DMS153 treated with DMSO at 0.1 percent for 48 hours (cell line): Measurements from ENCODE around the gene PPP6R2.
"Not testable (repeated sequence)": the region's sequence is repeated elsewhere in the genome, so short reads cannot be mapped to it uniquely, and the experiment has no call there.

ENCODE experiments used
- DNase-seq: peaks from one replicate; lab custom pipeline; 2025; ENCODE audit not compliant: unreplicated experiment; lab: John Stamatoyannopoulos, UW

The PPP6R2 gene

DNA sequence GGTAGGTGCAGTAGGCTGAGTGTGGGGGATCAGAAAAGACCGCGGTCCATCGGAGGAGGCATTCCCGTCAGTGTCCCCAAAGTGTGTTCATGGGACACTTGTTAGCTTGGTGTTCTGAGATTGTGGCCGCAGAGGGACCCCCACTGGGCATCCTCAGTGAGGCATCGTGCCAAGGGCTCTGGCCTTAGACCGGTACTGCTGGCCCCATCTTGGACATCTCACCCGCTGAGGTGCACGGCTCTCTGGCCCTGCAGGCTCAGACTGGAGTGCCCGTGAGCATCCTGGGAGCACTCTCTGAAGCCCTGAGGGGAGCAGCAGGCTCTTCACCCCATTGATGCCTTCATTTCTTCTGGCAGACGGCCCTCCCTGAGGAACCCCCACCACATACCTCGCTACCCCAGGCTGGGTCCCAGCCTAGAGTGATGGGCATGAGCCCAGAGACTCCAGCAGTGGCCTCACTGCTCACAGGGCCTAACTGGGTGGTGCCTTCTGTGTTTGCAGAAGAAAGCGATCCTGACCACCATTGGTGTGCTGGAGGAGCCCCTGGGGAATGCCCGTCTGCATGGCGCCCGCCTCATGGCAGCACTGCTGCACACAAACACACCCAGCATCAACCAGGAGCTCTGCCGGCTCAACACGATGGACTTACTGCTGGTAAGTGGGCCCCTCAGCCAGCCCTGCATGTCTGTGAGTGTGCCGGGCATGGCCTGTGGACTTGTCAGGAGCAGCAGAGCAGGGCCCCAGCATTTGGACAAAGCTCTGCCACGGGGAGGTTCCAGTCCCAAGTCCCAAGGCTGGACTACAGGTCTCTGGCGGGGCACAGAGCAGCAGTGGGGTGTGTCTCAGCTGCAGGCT is 80.1 kb downstream of the PPP6R2 start:
- DNase-seq, result no peak

DNA sequence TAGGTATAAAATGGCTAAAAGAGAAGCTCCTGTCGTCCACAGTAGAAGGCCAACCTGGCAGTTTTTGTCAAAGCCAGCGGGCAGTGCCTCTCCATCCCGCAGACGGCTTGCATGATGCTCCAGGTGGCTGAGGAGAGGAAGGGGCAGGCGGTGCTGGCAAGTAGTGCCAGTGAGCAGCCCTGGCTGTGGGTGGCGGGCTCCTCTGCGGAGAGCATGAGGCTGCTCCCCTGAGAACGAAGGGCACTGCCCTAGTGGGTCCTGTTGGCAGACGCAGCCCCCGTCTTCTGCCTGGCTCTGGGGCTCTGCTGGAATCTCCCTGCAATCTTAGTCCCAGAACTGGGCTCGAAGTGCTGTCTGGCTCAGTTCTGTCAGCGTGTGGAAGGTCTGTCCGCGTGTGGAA is 80.8 kb downstream of the PPP6R2 start:
- DNase-seq, result no peak

DNA sequence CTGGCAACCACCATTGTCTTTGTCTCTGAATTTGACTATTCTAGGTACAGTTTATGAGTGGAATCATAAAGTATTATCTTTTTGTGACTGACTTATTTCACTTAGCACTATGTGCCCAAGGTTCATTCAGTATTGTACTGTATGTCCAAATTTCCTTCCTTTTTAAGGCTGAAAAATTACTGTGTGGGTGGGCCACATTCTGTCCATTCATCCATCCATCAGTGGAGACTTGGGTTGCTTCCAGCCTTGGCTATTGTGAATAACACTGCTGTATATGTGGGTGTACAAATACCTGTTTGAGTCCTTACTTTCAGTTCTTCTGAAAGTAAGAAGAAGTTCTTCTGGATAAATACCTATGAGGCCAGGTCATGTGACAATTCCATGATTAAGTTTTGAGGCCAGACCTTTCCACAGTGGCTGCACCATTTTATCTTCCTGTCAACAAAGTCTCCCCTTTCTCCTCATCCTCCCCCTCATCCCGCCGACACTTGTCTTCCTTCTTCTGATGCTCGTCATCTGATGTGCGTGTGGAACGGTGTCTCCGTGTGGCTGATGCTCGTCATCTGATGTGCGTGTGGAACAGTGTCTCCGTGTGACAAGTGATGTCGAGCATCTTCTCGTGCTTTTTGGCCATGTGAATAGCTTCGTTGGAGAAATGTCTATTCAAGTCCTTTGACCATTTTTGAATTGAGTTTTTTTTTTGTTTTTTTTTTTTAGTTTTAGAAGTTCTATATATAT is 82.2 kb downstream of the PPP6R2 start:
- no peak for DNase-seq

DNA sequence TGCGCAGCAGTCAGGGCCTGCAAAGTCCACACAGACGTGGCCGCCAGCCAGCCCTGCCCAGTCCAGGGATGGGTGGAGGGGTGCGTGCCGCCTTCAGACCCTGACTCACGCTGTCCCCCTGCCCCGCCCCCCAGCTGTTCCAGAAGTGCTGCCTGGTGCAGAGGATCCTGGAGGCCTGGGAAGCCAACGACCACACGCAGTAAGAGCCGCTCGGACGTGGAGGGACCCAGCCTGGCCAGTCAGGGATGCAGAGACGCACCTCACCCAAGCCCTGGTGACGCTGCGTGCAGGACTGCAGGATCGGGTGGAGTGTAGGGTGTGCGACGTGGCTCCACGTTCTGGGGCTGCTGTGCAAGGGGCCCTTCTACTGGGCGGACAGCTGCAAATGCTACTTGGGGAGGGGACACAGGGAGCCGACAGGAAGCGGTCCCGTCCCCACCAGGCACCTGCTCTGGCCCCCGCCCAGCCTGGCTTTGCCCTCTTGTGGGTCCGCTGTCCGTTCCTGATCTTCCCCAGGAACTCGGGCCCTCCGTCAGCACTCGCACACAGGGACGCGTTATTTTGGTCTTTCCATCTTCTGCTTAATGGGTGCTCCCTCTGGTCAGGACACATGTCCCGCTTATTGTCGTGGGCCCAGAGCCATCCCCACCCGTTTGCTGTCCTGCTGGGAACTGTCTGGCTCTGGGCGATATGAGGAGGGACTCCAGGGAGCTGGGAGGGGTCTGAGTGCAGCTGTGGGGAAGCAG is 89.2 kb downstream of the PPP6R2 start:
- no peak for DNase-seq

DNA sequence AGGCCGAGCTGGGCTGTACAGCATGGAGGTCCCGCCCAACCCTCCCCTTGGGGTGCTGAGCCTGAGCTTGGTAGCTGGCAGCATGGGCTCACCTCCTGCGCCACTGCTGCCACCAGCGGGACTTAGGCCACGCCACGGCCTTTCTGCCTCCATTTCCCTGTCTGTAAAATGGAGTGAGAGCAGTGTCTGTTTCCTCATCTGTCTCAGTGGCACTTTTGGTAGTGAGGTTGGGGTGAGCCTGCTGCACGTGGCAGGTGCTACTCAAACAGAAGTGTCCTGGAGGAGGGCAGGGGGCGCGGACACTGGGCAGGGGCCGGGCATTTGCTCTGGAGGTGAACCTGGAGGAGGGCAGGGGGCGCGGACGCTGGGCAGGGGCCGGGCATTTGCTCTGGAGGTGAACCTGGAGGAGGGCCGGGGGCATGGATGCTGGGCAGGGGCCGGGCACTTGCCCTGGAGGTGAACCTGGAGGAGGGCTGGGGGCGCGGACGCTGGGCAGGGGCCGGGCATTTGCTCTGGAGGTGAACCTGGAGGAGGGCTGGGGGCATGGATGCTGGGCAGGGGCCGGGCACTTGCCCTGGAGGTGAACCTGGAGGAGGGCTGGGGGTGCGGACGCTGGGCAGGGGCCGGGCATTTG is 89.9 kb downstream of the PPP6R2 start:
- not testable (repeated sequence) for DNase-seq

DNA sequence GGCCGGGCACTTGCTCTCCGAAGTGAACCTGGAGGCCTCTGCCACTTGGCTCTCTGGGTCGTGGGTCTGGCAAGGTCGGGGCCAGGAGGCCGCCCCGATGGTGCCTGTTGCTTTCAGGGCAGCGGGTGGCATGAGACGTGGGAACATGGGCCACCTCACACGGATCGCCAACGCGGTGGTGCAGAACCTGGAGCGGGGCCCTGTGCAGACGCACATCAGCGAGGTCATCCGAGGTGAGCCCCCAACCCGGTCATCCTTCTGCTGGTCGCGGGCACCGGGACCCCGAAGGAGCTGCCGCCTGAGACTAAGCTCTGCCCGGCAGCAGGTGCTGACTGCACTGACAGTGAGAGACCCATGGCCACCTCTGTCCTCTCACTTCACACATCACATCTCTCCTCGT is 91.7 kb downstream of the PPP6R2 start:
- DNase-seq, result no peak

DNA sequence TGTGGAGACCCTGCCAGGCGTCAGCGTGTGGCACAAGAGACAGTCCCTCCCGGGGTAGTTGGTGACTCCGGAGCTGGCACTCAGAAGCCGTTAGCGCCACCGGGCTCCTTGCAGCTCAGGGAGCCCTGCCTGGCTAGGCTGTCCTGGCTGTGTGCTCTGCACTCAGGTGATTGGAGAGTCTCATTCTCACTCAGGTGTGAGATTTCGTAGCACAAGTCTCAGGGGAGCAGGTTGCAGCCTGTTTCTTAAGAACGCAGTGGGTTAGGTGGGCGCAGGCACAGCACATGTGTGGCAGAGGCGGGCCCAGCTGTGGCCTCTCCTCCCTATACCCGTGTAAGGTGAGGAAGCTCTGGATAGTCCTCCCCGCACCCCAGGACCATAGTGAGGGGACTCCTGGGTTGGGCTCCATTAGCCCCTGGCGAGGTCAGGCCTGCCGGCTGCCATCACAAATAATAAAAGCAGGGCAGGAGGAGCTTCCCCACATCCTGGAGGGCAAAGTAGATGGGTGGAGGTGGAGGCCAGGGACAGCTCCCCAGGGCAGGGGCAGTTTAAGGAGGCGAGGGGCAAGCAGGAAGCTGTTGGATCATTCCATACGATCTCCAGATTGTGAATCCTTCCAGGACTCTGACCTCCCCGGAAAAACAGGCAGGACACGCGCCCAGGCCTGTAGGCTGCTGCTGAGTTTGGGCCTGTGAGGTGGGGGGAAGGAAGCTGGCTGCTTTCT is 92.3 kb downstream of the PPP6R2 start:
- no peak for DNase-seq

DNA sequence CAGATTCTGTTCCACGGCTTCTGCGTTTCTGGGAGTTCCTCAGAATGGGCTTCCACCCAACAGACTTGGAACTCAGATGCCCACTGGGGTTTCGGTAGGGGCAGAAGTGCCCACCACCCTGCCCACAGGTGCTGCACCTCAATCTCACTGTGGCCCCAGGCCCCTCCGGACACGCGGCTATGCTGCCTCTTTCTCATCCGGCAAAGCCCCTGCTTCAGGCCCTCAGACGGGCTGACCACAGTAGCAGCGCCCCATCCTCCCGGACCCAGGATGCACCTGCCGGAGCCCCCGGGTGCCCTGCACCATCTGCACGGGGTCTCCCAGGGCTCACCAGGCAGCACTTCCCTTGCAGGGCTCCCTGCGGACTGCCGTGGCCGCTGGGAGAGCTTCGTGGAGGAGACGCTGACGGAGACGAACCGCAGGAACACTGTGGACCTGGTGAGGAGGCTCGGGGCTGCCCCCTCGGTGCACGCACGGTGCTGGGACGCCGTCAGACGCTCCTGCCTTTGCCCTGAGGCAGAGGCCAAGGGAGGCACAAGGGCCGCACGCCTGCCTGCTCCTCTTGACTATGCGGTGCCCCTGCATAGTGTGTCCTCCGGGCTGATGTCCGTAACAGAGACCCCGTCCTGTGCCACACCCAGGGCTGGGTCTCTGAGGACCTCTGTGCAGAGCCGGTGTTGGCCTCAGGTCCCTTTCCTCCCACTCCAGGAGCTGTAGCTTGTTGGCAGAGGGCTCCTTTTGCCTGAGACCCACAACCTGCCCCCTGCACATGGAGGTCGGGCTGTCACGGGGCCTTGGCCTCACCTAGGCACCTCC is 93.1 kb downstream of the PPP6R2 start:
- no peak for DNase-seq

DNA sequence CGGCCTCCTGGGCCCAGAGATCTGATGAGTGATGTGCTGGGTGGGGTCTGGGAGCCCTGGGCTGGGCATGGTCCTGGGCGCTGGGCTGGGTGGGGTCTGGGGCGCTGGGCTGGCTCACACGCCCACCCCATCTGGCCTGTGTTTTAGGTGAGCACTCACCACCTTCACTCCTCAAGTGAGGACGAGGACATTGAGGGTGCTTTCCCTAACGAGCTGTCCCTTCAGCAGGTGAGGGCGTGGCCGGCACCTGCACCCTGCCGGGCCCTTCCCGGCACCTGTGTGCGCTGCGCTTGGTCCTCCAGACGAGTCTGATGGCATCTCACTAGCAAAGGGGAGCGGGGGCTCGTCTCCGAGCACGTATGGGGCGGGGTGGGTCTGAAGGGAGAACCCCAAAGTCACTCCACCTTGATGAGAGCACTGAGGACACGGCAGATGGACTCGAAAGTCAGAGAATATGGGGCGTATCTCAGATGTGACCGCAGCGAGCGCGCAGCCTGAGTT is 93.8 kb downstream of the PPP6R2 start:
- DNase-seq, result no peak

DNA sequence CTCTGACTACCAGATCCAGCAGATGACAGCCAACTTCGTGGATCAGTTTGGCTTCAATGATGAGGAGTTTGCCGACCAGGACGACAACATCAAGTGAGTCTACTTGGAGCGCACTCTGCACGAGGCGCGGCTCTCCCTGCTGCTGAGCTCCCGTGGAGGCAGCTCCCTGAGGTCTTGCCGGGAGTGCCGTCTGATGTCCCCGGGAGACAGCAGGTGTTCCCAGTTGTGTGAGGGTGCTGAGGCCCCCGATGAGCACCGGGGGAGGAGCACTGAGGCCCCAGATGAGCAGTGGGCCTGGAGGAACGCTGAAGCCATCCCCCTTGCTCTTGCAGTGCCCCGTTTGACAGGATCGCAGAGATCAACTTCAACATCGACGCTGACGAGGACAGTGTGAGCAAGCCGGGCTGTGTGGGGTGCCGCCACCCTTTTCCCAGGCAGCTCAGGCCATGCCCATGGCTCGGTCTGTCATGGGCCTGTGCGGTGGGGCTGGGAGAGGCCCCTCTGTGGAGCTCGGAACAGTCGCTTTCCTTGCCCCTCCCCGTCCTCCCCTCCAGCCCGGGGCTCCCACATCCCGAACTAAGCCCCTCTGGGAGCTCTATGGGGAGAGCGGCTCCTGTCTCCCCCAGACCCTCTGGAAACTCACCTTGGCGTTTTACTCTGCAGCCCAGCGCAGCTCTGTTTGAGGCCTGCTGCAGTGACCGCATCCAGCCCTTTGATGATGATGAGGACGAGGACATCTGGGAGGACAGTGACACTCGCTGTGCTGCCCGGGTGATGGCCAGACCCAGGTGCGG is 94.6 kb downstream of the PPP6R2 start:
- DNase-seq, result no peak

DNA sequence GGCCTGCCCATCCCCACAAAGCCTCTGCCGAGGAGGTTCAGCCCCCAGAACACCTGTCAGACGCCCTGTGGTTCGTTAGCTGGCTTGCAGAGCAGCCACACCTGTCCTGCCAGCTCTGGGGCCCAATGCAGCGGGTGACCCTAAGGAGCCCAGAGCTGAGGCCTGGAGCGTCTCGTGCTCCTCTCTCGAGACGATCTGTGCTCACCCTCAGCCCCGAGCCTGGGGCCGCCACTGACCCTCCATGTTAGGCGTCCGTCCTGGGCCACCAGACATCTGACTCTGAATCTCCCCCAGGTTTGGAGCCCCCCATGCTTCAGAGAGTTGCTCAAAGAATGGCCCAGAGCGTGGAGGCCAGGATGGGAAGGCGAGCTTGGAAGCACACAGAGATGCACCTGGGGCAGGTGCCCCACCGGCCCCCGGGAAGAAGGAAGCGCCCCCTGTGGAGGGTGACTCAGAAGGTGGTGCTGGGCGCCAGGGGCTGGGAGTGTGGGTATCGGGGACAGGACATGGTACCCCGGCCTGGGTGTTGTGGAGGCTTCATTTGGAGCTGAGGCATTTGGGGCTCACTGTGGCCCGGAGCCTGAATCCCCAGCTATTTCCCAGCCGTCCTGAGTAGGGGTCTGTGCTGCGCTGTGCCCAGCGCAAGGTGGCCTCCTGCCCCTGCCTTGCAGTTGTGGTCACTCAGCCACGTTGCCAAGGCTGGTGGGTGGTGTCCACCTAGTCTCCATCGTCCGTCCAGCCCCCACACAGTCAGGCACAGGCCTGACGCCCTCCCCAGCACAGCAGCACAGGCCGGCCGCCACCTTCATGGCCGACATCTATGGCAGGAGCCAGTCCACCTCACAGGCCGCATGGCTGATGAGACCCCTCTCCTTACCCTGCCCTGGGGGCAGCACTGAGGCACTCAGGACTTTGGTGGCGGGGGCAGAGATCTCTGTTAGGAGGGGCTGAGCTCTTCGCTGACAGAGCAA is 95.5 kb downstream of the PPP6R2 start:
- no peak for DNase-seq

DNA sequence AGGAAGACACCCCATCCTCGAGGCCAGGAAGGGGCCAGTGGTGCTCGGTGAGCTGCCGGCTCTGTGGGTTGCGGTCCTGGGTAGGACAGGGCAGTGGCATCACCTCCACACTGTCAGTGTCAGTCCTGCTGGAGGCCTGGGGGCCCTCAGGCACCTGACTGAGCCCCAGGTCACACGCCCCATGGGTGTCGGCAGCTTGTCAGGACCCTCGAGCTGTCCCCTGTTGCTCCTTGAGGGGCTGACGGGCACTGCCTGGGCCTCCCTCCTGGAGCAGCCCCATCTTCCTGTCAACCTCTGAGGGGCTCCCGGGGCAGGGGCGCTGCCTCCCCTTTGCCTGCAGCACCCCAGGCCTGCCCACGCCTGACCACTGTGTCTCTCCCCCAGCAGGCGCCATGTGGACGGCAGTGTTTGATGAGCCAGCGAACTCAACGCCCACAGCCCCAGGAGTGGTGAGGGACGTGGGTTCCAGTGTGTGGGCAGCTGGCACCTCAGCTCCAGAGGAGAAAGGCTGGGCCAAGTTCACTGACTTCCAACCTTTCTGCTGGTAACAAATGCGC is 96.3 kb downstream of the PPP6R2 start:
- no peak for DNase-seq

DNA sequence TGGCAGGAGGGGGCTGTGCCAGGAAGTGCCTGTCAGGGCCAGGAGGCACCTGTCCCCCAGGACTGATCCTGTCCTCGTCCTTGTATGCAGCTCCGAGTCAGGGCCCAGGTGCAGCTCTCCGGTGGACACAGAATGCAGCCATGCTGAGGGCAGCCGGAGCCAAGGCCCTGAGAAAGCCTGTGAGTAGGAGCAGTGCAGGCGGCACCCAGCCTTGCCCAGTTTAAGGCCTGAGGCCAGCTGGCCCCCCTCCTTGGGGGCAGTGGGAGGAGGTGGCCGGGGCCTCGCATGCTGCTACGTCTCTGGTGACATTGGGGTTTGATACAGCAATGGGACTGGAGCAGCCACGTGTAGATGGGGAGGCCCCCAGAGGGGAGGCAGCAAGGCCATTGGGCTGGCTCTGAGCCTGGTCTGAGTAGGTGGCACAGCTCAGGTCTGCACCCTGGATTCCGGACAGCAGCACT is 96.8 kb downstream of the PPP6R2 start:
- no peak for DNase-seq

DNA sequence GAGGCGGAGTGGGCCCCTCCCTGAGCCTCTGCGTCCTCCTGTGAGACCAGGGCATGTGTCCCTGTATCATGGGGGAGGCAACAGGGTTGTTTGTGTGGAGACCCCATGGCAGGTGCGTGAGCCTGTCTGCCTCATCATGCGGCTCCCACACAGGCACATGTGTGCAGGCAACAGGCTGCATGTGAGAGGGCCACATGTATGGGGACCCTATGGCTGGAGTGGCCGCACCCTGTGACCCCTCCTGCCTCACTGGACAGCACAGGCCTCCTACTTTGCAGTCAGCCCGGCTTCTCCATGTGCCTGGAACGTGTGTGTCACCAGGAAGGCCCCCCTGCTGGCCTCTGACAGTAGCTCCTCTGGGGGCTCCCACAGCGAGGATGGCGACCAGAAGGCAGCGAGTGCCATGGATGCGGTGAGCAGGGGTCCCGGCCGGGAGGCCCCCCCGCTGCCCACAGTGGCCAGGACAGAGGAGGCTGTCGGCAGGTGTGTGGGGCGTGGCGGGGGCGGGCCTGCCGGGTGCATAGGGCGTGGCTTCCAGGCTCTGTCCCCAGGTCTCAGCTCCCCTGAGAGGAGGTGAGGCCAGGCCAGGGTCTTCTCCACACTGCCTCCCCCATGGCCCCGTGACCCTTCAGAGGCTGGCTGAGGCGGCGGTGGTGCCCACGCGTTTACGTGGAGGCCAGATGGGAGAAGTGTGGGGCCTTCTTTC is 97.6 kb downstream of the PPP6R2 start:
- DNase-seq, result no peak

DNA sequence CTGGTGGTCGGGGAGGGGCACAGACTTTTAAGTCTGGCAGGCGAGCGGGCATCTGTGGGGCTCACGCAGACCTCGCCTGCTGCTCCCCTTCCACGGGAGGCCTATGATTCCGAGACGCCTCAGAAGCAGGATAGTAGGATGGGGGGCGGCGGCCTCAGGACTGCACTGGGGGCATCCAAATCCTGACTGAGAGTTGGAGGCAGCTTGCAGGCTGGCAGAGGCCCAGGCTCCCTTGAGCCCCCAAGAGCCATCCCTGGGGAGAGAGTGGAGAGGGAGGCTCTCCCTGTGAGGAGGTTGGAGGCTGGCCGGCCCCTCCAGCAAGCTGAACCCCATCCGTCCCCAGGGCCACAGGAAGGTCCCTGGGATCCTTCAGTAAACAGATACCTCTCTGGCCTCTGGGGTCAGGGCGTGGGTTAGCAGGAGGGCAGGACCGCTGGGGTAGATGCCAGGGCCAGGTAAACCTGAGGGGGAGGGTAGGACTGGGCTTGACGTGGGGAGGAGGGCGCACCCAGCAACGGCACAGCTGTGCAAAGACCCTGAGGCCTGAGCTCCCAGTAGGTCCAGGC is 98.4 kb downstream of the PPP6R2 start:
- DNase-seq, result no peak

DNA sequence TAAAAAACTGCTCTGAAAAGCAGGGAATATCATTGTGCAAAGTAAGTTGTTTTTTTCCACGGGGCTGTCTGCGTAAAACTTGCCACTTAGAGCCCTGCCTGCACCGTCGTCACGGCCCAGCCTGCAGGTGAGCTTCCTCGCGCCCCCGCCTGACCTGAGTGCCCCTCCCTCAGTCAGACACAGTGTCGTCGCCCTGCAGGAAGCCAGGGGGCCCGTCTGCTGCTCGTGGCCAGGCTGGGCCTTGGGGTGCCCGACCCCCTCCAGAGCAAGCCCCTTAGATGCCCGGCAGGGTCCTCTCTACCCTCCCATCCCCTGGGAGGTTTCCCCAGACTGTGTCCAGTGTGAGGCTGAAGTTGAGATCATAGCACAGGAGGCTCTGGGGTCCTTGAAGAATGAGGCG is 100.1 kb downstream of the PPP6R2 start:
- no peak for DNase-seq
